Measurements from ENCODE around the gene HIC1. TPM values are rescaled to one million over a fixed set of nuclear protein-coding genes. Genes with fewer than 3 reads are reported as not detected.

The HIC1 gene
- total RNA-seq, 2 experiments from 2014 or later: 35.1 TPM

- Mint-ChIP-seq H3K9me3 (no peaks in the 10 kb centered on the region), H3K4me3 (no peak overlapping the region), H3K27me3 (no peaks in the 10 kb centered on the region), H3K27ac (no peak overlapping the region), H3K4me1 (ENCODE audit: low read depth) (peaks cover 59% of the 10 kb centered on the region), H3K36me3 (ENCODE audit: low read depth) (peaks cover 65% of the 10 kb centered on the region)
- POLR2A ChIA-PET: interaction anchor here (0.7 kb wide), 1 partner anchor 9 kb away, joined by 3 read pairs; no protein-coding TSS in a partner anchor
- DNase-seq: no peak
- TF ChIP-seq, protein P1, sequence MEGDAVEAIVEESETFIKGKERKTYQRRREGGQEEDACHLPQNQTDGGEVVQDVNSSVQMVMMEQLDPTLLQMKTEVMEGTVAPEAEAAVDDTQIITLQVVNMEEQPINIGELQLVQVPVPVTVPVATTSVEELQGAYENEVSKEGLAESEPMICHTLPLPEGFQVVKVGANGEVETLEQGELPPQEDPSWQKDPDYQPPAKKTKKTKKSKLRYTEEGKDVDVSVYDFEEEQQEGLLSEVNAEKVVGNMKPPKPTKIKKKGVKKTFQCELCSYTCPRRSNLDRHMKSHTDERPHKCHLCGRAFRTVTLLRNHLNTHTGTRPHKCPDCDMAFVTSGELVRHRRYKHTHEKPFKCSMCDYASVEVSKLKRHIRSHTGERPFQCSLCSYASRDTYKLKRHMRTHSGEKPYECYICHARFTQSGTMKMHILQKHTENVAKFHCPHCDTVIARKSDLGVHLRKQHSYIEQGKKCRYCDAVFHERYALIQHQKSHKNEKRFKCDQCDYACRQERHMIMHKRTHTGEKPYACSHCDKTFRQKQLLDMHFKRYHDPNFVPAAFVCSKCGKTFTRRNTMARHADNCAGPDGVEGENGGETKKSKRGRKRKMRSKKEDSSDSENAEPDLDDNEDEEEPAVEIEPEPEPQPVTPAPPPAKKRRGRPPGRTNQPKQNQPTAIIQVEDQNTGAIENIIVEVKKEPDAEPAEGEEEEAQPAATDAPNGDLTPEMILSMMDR (IDR thresholded peaks at IDR 0.05): no peak
- intact Hi-C loops (cut with micrococcal nuclease): no loop called here
- CTCF ChIA-PET: interaction anchor here (1.0 to 1.9 kb wide), 4 partner anchors 9 to 169 kb away, joined by 3 to 8 read pairs (median 4); partner anchors contain the start of gene HIC1
- no peak for ATAC-seq
Measured at GRCh38 chr17:2084036-2084765, 29.3 kb downstream of the HIC1 start.

DNA sequence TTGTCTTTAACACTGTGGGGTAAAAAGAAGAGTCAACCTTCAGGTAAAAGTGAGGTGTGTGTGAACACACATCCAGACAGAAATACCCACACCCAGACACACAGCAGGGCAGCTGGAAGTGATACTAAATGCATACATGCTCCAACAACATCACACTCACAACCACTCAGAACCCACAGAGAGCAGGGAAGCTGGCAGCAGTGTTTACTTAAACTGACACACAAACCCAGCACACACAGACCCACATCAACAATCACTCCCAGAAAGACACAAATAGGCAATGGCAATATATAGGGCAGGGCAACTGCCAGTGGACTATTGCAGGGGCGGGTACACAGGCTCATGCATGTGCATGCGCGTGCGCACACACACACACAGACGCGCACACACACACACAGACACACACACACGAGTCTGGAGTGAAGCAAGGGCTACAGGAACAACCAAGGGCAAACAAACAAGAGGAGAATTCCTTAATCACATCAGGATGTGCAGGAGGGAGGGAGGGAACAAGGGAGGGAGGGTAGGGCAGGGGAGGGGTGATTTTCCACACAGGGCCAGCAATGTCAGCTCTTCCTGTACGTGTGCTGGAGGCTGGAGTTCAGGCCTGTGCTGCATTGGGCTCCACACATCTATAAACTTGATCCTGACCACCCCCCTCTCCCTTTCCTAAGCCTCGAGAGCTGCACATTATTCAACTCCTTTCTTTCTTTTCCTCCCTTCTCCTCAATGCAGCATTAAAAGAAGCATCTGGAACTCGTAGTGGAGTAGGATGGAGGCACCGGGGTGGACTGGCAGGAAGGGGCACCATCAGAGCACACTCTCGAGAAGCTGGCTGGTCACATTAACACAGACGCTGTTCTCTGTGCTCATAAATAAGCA lies 30.1 kb downstream of the HIC1 start:
- Mint-ChIP-seq H3K36me3 (ENCODE audit: low read depth) (peaks cover 63% of the 10 kb centered on the region), H3K4me3 (no peak overlapping the region), H3K9me3 (no peaks in the 10 kb centered on the region), H3K4me1 (ENCODE audit: low read depth) (peaks cover 67% of the 10 kb centered on the region), H3K27me3 (no peaks in the 10 kb centered on the region), H3K27ac (peak overlapping the region; percentile 6)
- CTCF ChIA-PET: interaction anchor here (1.1 to 6.8 kb wide), 5 partner anchors 10 to 30 kb away, joined by 3 to 74 read pairs (median 5); partner anchors contain the start of gene HIC1
- intact Hi-C loops (cut with micrococcal nuclease): loop anchor here (5.0 kb wide), 1 partner anchor 182 kb away; no protein-coding TSS in a partner anchor
- TF ChIP-seq, protein P1 (IDR thresholded peaks at IDR 0.05): no peak
- DNase-seq: no peak
- POLR2A ChIA-PET: interaction anchor here (0.7 to 1.2 kb wide), 5 partner anchors 9 to 218 kb away, joined by 3 to 4 read pairs (median 3); no protein-coding TSS in a partner anchor
- no peak for ATAC-seq

DNA sequence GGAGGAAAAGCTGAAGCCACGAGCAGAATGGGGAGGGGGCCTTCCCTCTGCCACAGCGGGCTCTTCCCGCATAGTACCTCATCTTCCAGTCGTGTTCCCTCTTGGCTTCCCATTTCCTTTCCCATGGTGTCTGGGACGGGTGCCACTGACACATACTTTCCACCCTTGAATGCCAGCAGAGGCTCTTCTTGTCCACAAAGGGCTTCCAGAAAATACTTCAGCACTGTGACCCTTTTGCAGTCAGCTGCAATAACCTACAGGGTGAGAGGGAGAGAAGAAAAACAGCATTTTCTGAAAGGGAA lies 30.7 kb downstream of the HIC1 start:
- POLR2A ChIA-PET: interaction anchor here (0.8 to 2.7 kb wide), 5 partner anchors 16 to 217 kb away, joined by 3 to 11 read pairs (median 3); no protein-coding TSS in a partner anchor
- intact Hi-C loops (cut with micrococcal nuclease): loop anchor here (5.0 kb wide), 1 partner anchor 182 kb away; no protein-coding TSS in a partner anchor
- Mint-ChIP-seq H3K27ac (no peak overlapping the region), H3K9me3 (no peaks in the 10 kb centered on the region), H3K27me3 (no peaks in the 10 kb centered on the region), H3K4me1 (ENCODE audit: low read depth) (peaks cover 73% of the 10 kb centered on the region), H3K4me3 (no peak overlapping the region), H3K36me3 (ENCODE audit: low read depth) (peaks cover 59% of the 10 kb centered on the region)
- CTCF ChIA-PET: interaction anchor here (1.5 to 6.8 kb wide), 3 partner anchors 11 to 159 kb away, joined by 3 to 74 read pairs (median 6); partner anchors contain the start of gene HIC1
- no peak for ATAC-seq
- no peak for DNase-seq
- TF ChIP-seq, protein P1 (IDR thresholded peaks at IDR 0.05): no peak

DNA sequence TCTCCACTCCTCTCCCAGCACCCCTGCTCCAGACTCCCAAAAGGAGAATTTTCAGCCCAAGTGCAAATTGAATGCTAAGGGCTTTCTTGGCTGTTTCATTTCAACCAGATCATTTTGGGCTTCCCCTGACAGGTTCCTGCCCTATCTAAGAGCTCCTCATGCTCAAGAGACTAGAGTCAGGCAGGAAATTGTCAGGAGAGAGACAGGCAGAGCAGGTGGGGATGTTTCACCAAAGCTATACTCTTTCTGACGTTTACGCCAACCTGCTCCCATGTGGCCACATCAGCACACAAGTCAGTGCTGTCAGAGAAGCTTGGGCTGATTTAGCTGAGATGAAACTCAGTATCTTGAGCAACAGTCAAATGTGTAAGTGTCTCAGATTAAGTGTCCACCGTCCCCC lies 31.4 kb downstream of the HIC1 start:
- ATAC-seq (no peak), DNase-seq (no peak)
- Mint-ChIP-seq H3K4me3 (no peak overlapping the region), H3K36me3 (ENCODE audit: low read depth) (peaks cover 54% of the 10 kb centered on the region), H3K27me3 (no peaks in the 10 kb centered on the region), H3K9me3 (no peaks in the 10 kb centered on the region), H3K4me1 (ENCODE audit: low read depth) (peaks cover 78% of the 10 kb centered on the region), H3K27ac (peak overlapping the region; percentile 58)
- intact Hi-C loops (cut with micrococcal nuclease): loop anchor here (2.0 to 5.0 kb wide), 2 partner anchors 16 to 181 kb away; no protein-coding TSS in a partner anchor
- TF ChIP-seq, protein P1 (IDR thresholded peaks at IDR 0.05): no peak
- ChIA-PET POLR2A (interaction anchor here (1.1 to 2.7 kb wide), 7 partner anchors 10 to 178 kb away, joined by 3 to 11 read pairs (median 4); no protein-coding TSS in a partner anchor), CTCF (interaction anchor here (1.5 to 6.8 kb wide), 3 partner anchors 12 to 158 kb away, joined by 3 to 74 read pairs (median 6); partner anchors contain the start of gene HIC1)
